IMR-90 (cell line): ENCODE data around the gene LCE2A. TPM values are rescaled to one million over a fixed set of nuclear protein-coding genes. Genes with fewer than 3 reads are reported as not detected.

Experiments
- ATAC-seq: fragments of 200-7000 bp; cut with Tn5 transposase; 2 replicates; pipeline ENCODE4 v1.9.1; 2020; ENCODE audit warnings: low read depth, mild to moderate bottlenecking, moderate library complexity
- Bru-seq: library from RNA; stranded (reverse); fragments of 400-500 nt; gene quantifications from one replicate; lab custom pipeline; 2021; lab: Mats Ljungman, UMichigan
- BruChase-seq, 2 experiments: library from RNA; stranded (reverse); fragments of 400-500 nt; gene quantifications; one replicate each; lab custom pipeline; 2021; lab: Mats Ljungman, UMichigan
- BruUV-seq: library from RNA; stranded (reverse); fragments of 400-500 nt; replicated peaks from 2 replicates; lab custom pipeline; 2021; lab: Mats Ljungman, UMichigan
- CTCF ChIA-PET: fragments of 300-600 bp; formaldehyde crosslinking; extraction: SDS; loops from one replicate; lab custom pipeline; 2021; ENCODE audit warnings: antibody characterized with exemption; lab: Yijun Ruan, JAX
- POLR2A ChIA-PET: fragments of 300-600 bp; sonication (Branson Sonifier 250); formaldehyde crosslinking; loops from one replicate; lab custom pipeline; 2022; ENCODE audit warnings: antibody characterized with exemption; ENCODE audit not compliant: unreplicated experiment; lab: Charles Lee
- DNase-seq: peaks from one replicate; pipeline ENCODE4 v3.0.0; 2013
- H2AFZ ChIP-seq: replicated peaks from 2 replicates; pipeline ENCODE3; 2013; ENCODE audit warnings: low read length, mild to moderate bottlenecking; ENCODE audit not compliant: poor library complexity
- H2AK5ac ChIP-seq: 2 replicates; pipeline ENCODE4 v1.6.1; 2013; ENCODE audit warnings: low read depth, low read length, inconsistent platforms
- H2AK9ac ChIP-seq: replicated peaks from 2 replicates; pipeline ENCODE3; 2013; ENCODE audit warnings: mild to moderate bottlenecking, low read depth, low read length, moderate library complexity; ENCODE audit not compliant: poor library complexity
- H2BK120ac ChIP-seq: 2 replicates; pipeline ENCODE4 v1.6.1; 2013; ENCODE audit warnings: low read depth, low read length, inconsistent platforms
- H2BK15ac ChIP-seq: 3 replicates; pipeline ENCODE4 v1.6.1; 2013; ENCODE audit warnings: low read depth, low read length, inconsistent platforms
- H2BK20ac ChIP-seq: 2 replicates; pipeline ENCODE4 v1.6.1; 2013; ENCODE audit warnings: low read depth, mild to moderate bottlenecking, inconsistent platforms, low read length, moderate library complexity
- H2BK5ac ChIP-seq: 2 replicates; pipeline ENCODE4 v1.6.1; 2013; ENCODE audit warnings: mild to moderate bottlenecking, low read depth, low read length, inconsistent platforms; ENCODE audit not compliant: poor library complexity, severe bottlenecking
- H3K14ac ChIP-seq: replicated peaks from 2 replicates; pipeline ENCODE4 v1.6.1; 2013; ENCODE audit warnings: low read depth, low read length, inconsistent platforms
- H3K18ac ChIP-seq: 2 replicates; pipeline ENCODE4 v1.6.1; 2013; ENCODE audit warnings: low read depth, low read length, control low read depth
- H3K23ac ChIP-seq: 2 replicates; pipeline ENCODE4 v1.6.1; 2013; ENCODE audit warnings: low read depth, low read length, inconsistent platforms
- H3K27ac ChIP-seq: 2 replicates; pipeline ENCODE4 v1.5.1; 2013; ENCODE audit warnings: mild to moderate bottlenecking, control low read depth, low read length; ENCODE audit not compliant: insufficient read depth
- H3K27me3 ChIP-seq: 2 replicates; pipeline ENCODE4 v1.6.1; 2013; ENCODE audit warnings: low read length; ENCODE audit not compliant: control insufficient read depth, insufficient read depth
- H3K36me3 ChIP-seq: 2 replicates; pipeline ENCODE4 v1.6.1; 2013; ENCODE audit warnings: low read length, mixed read lengths; ENCODE audit not compliant: control insufficient read depth, insufficient read depth
- H3K4ac ChIP-seq: 2 replicates; pipeline ENCODE4 v1.6.1; 2013; ENCODE audit warnings: low read depth, low read length, inconsistent platforms
- H3K4me1 ChIP-seq: 2 replicates; pipeline ENCODE4 v1.6.1; 2013; ENCODE audit warnings: low read length, mixed read lengths; ENCODE audit not compliant: control insufficient read depth, insufficient read depth
- H3K4me2 ChIP-seq: 2 replicates; pipeline ENCODE4 v1.6.1; 2013; ENCODE audit warnings: low read depth, mild to moderate bottlenecking, control low read depth, low read length, moderate library complexity
- H3K4me3 ChIP-seq: 2 replicates; pipeline ENCODE4 v1.5.1; 2013; ENCODE audit warnings: low read depth, mild to moderate bottlenecking, control low read depth, low read length, moderate library complexity; ENCODE audit not compliant: insufficient read depth
- H3K56ac ChIP-seq: 2 replicates; pipeline ENCODE4 v1.6.1; 2013; ENCODE audit warnings: low read length, inconsistent platforms; ENCODE audit not compliant: insufficient read depth; ENCODE audit errors: extremely low read depth
- H3K79me1 ChIP-seq, 2 experiments: 2 replicates each; pipeline ENCODE4 v1.6.1; 2013; ENCODE audit warnings: low read length in 2 of 2, inconsistent platforms in 1 of 2, low read depth in 1 of 2
- H3K9ac ChIP-seq: 2 replicates; pipeline ENCODE4 v1.6.1; 2013; ENCODE audit warnings: low read depth, low read length, control low read depth
- H3K9me1 ChIP-seq: 2 replicates; pipeline ENCODE4 v1.6.1; 2013; ENCODE audit warnings: low read length, inconsistent platforms; ENCODE audit not compliant: insufficient read depth
- H3K9me3 ChIP-seq: 2 replicates; pipeline ENCODE4 v1.6.1; 2013; ENCODE audit warnings: low read length; ENCODE audit not compliant: control insufficient read depth, insufficient read depth
- H4K20me1 ChIP-seq: 2 replicates; pipeline ENCODE4 v1.6.1; 2013; ENCODE audit warnings: low read length, inconsistent platforms; ENCODE audit not compliant: insufficient read depth
- H4K5ac ChIP-seq: 2 replicates; pipeline ENCODE4 v1.6.1; 2013; ENCODE audit warnings: mild to moderate bottlenecking, low read depth, low read length, control low read depth
- H4K8ac ChIP-seq, 2 experiments: 2 replicates each; pipeline ENCODE4 v1.6.1; 2013; ENCODE audit warnings: low read depth in 2 of 2, low read length in 2 of 2, control low read depth in 1 of 2, inconsistent platforms in 1 of 2
- H4K91ac ChIP-seq: 2 replicates; pipeline ENCODE4 v1.6.1; 2013; ENCODE audit warnings: low read depth, low read length, inconsistent platforms; ENCODE audit not compliant: insufficient read depth
- BHLHE40 ChIP-seq: fragments of 150-350 bp; IDR thresholded peaks from 2 replicates; pipeline ENCODE4 v1.6.1; 2016; ENCODE audit warnings: mild to moderate bottlenecking, low read depth, low read length
- FOS ChIP-seq: fragments of 150-350 bp; IDR thresholded peaks from 2 replicates; pipeline ENCODE4 v1.6.1; 2016; ENCODE audit warnings: low read depth, low read length
- POLR2A ChIP-seq: IDR thresholded peaks from 2 replicates; pipeline ENCODE4 v1.6.1; 2012; ENCODE audit warnings: mild to moderate bottlenecking, low read depth, low read length
- WGBS, 2 experiments: methylation state at CpG; one replicate each; pipeline versions ENCODE4 v1.1.5 to v1.1.7; 2013; ENCODE audit warnings: missing lambda C conversion rate in 2 of 2; ENCODE audit not compliant: insufficient read length in 1 of 2; ENCODE audit errors: extremely low coverage in 2 of 2; 5-methylcytosine and 5-hydroxymethylcytosine counted together
- dilution Hi-C: fragments of 300-500 bp; cut with HindIII; formaldehyde crosslinking; loops from one replicate; pipeline ENCODE4 v1.14.3; 2018; ENCODE audit warnings: low sequenced_read_pairs; ENCODE audit not compliant: unreplicated experiment
- in situ Hi-C: fragments of 300-500 bp; cut with MboI; formaldehyde crosslinking; loops from 3 replicates; pipeline ENCODE4 v1.14.3; 2019; ENCODE audit warnings: low sequenced_read_pairs, inconsistent platforms, mixed read lengths
- intact Hi-C: fragments of 100-400 bp; cut with micrococcal nuclease; formaldehyde crosslinking; loops from 2 replicates; pipeline ENCODE4 v1.10.0; 2022
- long read RNA-seq: library from polyadenylated mRNA; unstranded; transcript quantifications from one replicate; pipeline ENCODE4 v2.0.0, GENCODE V29; 2021; ENCODE audit not compliant: unreplicated experiment
- polyA plus RNA-seq, 3 experiments: library from polyadenylated mRNA; depleted of rRNA; stranded (reverse); fragments of >200 nt; gene quantifications; 2 replicates each; pipeline ENCODE4 v1.2.3, GENCODE V29; 2012; ENCODE audit warnings: low replicate concordance in 1 of 3
- total RNA-seq: library from RNA; depleted of rRNA; stranded (reverse); fragments of >200 nt; gene quantifications from 2 replicates; pipeline ENCODE4 v1.2.3, GENCODE V29; 2012; rRNA removed

LCE2A gene, protein sequence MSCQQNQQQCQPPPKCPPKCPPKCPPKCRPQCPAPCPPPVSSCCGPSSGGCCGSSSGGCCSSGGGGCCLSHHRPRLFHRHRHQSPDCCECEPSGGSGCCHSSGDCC
- total RNA-seq (not detected in 2 replicates), polyA plus RNA-seq (2012; rRNA removed) (0.24 and 0.50 TPM in 2 replicates), Bru-seq, nascent RNA (not detected), BruChase-seq, experiment 1, labeled RNA remaining after a 6-hour chase (not detected), BruChase-seq, experiment 2, labeled RNA remaining after a 2-hour chase (not detected)
- polyA plus RNA-seq (2012; cell fraction: cytosol; rRNA removed): 0.32 and 0.37 TPM in 2 replicates
- polyA plus RNA-seq (2012; cell fraction: nucleus; rRNA removed; ENCODE audit: low replicate concordance): not detected in 2 replicates
- long read RNA-seq: 0 reads

DNA sequence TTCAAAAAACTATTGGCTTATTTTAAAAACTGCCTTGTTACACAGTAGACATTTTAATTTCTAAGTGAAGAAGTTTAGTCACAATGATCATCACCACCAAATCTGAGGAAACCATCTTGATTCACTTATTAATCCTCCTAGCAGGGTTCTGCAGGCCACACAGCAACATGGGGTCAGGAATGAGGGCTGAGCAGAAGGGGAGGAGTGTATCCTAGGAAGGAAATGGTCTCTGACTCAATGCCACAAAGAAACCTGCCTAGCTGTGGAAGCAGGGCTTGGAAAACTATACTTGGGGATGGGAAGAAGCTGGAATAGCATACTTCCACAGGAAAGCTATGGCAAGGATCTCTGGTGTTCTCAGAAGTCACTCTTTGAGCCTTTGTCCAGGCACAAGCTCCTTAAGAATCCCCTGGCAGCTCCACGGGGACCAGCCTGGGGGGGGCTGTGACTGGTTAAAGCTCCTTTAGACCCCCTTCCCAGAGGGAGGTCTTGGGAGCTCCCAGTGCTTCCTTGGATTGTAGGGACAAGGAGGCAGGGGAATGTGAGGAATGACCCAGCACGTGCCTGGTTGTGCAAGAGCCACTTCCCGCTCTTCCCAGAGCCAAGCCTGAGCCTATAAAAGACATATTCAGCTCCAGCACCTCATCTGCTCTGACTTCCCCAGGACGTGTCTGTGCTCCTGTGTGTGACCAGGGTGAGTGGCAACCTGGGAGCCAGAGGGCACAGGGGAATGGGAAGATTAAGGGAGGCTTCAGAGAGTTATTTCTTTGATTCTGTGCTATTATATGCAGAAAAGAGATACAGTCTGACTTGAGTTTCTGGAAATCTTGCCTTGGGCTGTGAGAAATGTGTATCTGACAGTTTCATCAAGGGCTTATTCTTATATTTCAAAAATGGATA lies at the start of gene LCE2A:
TSS of gene LCE2A (plus strand) at position 645 of the 900 bp plus-strand sequence. CDS start 557 bp downstream, outside the sequence.
- no peak within 1 kb of the TSS for H2BK5ac ChIP-seq
- dilution Hi-C loops: no loop called here

More for the DNA sequence above, at the start of gene LCE2A:
- no peaks in the 10 kb centered on the region for H3K27me3 ChIP-seq
- no peak within 1 kb of the TSS for H2BK120ac ChIP-seq
- ChIA-PET POLR2A (no interaction called here), CTCF (no interaction called here)
- no peak within 1 kb of the TSS; the same call in 1 of the 2 replicates for H2BK20ac ChIP-seq
- H2AK9ac ChIP-seq: no peak within 1 kb of the TSS
- H4K20me1 ChIP-seq: no peaks in the 10 kb centered on the region
- TF ChIP-seq BHLHE40 (peak; percentile 69; the same call in 1 of the 2 replicates), POLR2A (no peak), FOS (no peak)
- H2BK15ac ChIP-seq: no peak within 1 kb of the TSS
- H3K14ac ChIP-seq: no peak within 1 kb of the TSS
- peak within 1 kb of the TSS; percentile 58 for H2AFZ ChIP-seq
- H3K9me3 ChIP-seq: no peaks in the 10 kb centered on the region
- no peaks in the 10 kb centered on the region; the same call in 1 of the 2 replicates for H3K4me1 ChIP-seq
- H3K4me3 ChIP-seq: no peak within 1 kb of the TSS
- H3K9me1 ChIP-seq: no peaks in the 10 kb centered on the region
- H4K8ac ChIP-seq: no peak within 1 kb of the TSS
- H3K9ac ChIP-seq: no peak within 1 kb of the TSS
- DNase-seq (no peak), ATAC-seq (no peak)
- no peak within 1 kb of the TSS for H3K4ac ChIP-seq
- no peak within 1 kb of the TSS; the same call in 1 of the 2 replicates for H3K18ac ChIP-seq
- no peak within 1 kb of the TSS for H2AK5ac ChIP-seq
- no peak within 1 kb of the TSS for H4K5ac ChIP-seq
- no peak within 1 kb of the TSS for H3K56ac ChIP-seq
- H3K23ac ChIP-seq: no peak within 1 kb of the TSS
- intact Hi-C loops: no loop called here
- WGBS, 2 experiments: no CpG with 5 or more reads among the region's 4 CpGs
- H3K4me2 ChIP-seq: no peak within 1 kb of the TSS
- H4K91ac ChIP-seq: no peak within 1 kb of the TSS
- BruUV-seq: no TSS peak
- in situ Hi-C loops: no loop called here
- H3K27ac ChIP-seq: no peak within 1 kb of the TSS
- no peaks in the 10 kb centered on the region for H3K36me3 ChIP-seq
- H3K79me1 ChIP-seq: no peaks in the 10 kb centered on the region
